GM23338 (cell line): ENCODE data around the gene FNDC10. TPM values are rescaled to one million over a fixed set of nuclear protein-coding genes. Genes with fewer than 3 reads are reported as not detected.

Experiments used
- ATAC-seq: fragments of 200-7000 bp; cut with Tn5 transposase; 3 replicates; pipeline ENCODE4 v1.9.1; 2020
- DNase-seq: peaks from one replicate; pipeline ENCODE4 v3.0.0-alpha.2; 2015; ENCODE audit warnings: low spot score
- H2AFZ ChIP-seq: fragments of 200-600 bp; sonication (generic); 2 replicates; pipeline ENCODE4 v1.8.0; 2016; ENCODE audit warnings: antibody characterized with exemption, mild to moderate bottlenecking, moderate library complexity
- H3F3A ChIP-seq: fragments of 200-600 bp; sonication (generic); replicated peaks from 2 replicates; pipeline ENCODE4 v1.8.0; 2017; ENCODE audit warnings: antibody characterized with exemption, mixed run types, low read depth
- H3K27ac ChIP-seq: fragments of 200-600 bp; sonication (generic); 2 replicates; pipeline ENCODE4 v1.6.1; 2016; ENCODE audit warnings: low read depth
- H3K27me3 ChIP-seq: fragments of 200-600 bp; sonication (generic); 2 replicates; pipeline ENCODE4 v1.8.0; 2016; ENCODE audit warnings: mild to moderate bottlenecking, mixed run types, moderate library complexity; ENCODE audit not compliant: insufficient read depth
- H3K36me3 ChIP-seq: fragments of 200-600 bp; sonication (generic); 2 replicates; pipeline ENCODE4 v1.8.0; 2016; ENCODE audit warnings: mild to moderate bottlenecking; ENCODE audit not compliant: insufficient read depth
- H3K4me1 ChIP-seq: fragments of 200-600 bp; sonication (generic); 2 replicates; pipeline ENCODE4 v1.8.0; 2016; ENCODE audit warnings: mild to moderate bottlenecking, moderate library complexity; ENCODE audit not compliant: insufficient read depth
- H3K4me2 ChIP-seq: fragments of 200-600 bp; sonication (generic); 2 replicates; pipeline ENCODE4 v1.7.1; 2017; ENCODE audit warnings: mixed run types
- H3K4me3 ChIP-seq: fragments of 200-600 bp; sonication (generic); 2 replicates; pipeline ENCODE4 v1.6.1; 2016; ENCODE audit warnings: mixed run types
- H3K79me2 ChIP-seq: fragments of 200-600 bp; sonication (generic); replicated peaks from 2 replicates; pipeline ENCODE4 v1.8.0; 2017; ENCODE audit warnings: mild to moderate bottlenecking; ENCODE audit not compliant: insufficient read depth
- H3K9me2 ChIP-seq: fragments of 200-600 bp; sonication (generic); 2 replicates; pipeline ENCODE4 v1.8.0; 2017; ENCODE audit not compliant: insufficient read depth
- H4K20me1 ChIP-seq: fragments of 200-600 bp; sonication (generic); replicated peaks from 2 replicates; pipeline ENCODE4 v1.8.0; 2017; ENCODE audit warnings: mild to moderate bottlenecking; ENCODE audit not compliant: insufficient read depth
- H3K27ac Mint-ChIP-seq: 2 replicates; pipeline ENCODE4 v1.8.0; 2020; ENCODE audit warnings: inconsistent platforms, mild to moderate bottlenecking, moderate library complexity, mixed read lengths
- H3K27me3 Mint-ChIP-seq: 3 replicates; pipeline ENCODE4 v1.8.0; 2022; ENCODE audit warnings: low read depth, mild to moderate bottlenecking, moderate library complexity, mixed read lengths, inconsistent platforms; ENCODE audit not compliant: insufficient read depth, poor library complexity
- H3K36me3 Mint-ChIP-seq: 3 replicates; pipeline ENCODE4 v1.8.0; 2021; ENCODE audit warnings: low read depth, mild to moderate bottlenecking, inconsistent platforms, moderate library complexity, mixed read lengths
- H3K4me1 Mint-ChIP-seq: 3 replicates; pipeline ENCODE4 v1.8.0; 2020; ENCODE audit warnings: mild to moderate bottlenecking, inconsistent platforms, mixed read lengths
- H3K4me3 Mint-ChIP-seq: 3 replicates; pipeline ENCODE4 v1.8.0; 2021; ENCODE audit warnings: moderate library complexity, mild to moderate bottlenecking, inconsistent platforms, mixed read lengths
- H3K9me3 Mint-ChIP-seq: 3 replicates; pipeline ENCODE4 v1.8.0; 2020; ENCODE audit warnings: moderate library complexity, mild to moderate bottlenecking, inconsistent platforms, mixed read lengths
- CREB1 ChIP-seq: fragments of 250-450 bp; sonication (Bioruptor Pico); IDR thresholded peaks from 2 replicates; pipeline ENCODE4 v1.5.0; 2020; ENCODE audit warnings: low read depth, mild to moderate bottlenecking, moderate library complexity
- CTCF ChIP-seq, 2 experiments: fragments of 200-600 bp in 1 of 2; sonication (generic) in 1 of 2; conservative IDR thresholded peaks; 2 replicates each; pipeline versions ENCODE4 v1.5.1 to v1.6.1; 2016 to 2017; ENCODE audit warnings: antibody characterized with exemption in 2 of 2, low read depth in 2 of 2, mild to moderate bottlenecking in 2 of 2, moderate library complexity in 1 of 2
- ETS1 ChIP-seq: IDR thresholded peaks from 2 replicates; pipeline ENCODE4 v1.6.1; 2016; ENCODE audit warnings: antibody characterized with exemption
- EZH2 ChIP-seq: fragments of 200-600 bp; sonication (generic); IDR thresholded peaks from one replicate; pipeline ENCODE4 v1.8.0; 2017; ENCODE audit warnings: antibody characterized with exemption, mild to moderate bottlenecking, low read depth; ENCODE audit not compliant: unreplicated experiment
- EZH2phosphoT487 ChIP-seq: fragments of 200-600 bp; sonication (generic); IDR thresholded peaks from one replicate; pipeline ENCODE4 v1.8.1; 2018; ENCODE audit warnings: antibody characterized with exemption; ENCODE audit not compliant: unreplicated experiment
- JUNB ChIP-seq: IDR thresholded peaks from one replicate; pipeline ENCODE4 v1.6.1; 2016; ENCODE audit warnings: antibody characterized with exemption; ENCODE audit not compliant: unreplicated experiment
- NANOG ChIP-seq: IDR thresholded peaks from 2 replicates; pipeline ENCODE4 v1.6.1; 2016; ENCODE audit warnings: antibody characterized with exemption, borderline replicate concordance
- POLR2AphosphoS5 ChIP-seq: IDR thresholded peaks from 2 replicates; pipeline ENCODE4 v1.6.1; 2016; ENCODE audit warnings: antibody characterized with exemption, low read depth
- STAT1 ChIP-seq: IDR thresholded peaks from one replicate; pipeline ENCODE4 v1.6.1; 2016; ENCODE audit warnings: antibody characterized with exemption; ENCODE audit not compliant: unreplicated experiment
- polyA plus RNA-seq: library from polyadenylated mRNA; unstranded; fragments of >200 nt; fragmentation: Nextera tagmentation; extraction: Ambion mirVana; gene quantifications from 2 replicates; pipeline ENCODE4 v1.2.1, GENCODE V29; 2016
- total RNA-seq: library from RNA; depleted of rRNA; stranded (reverse); fragments of >200 nt; shearing (Covaris generic); gene quantifications from 2 replicates; pipeline ENCODE4 v1.2.3, GENCODE V29; 2014
- TF ChIP-seq, protein P1 (sequence below): IDR thresholded peaks from one replicate; pipeline ENCODE4 v1.6.1; 2018; ENCODE audit warnings: antibody characterized with exemption; ENCODE audit not compliant: unreplicated experiment
- TF ChIP-seq, protein P2 (sequence below): fragments of 250-450 bp; sonication (Bioruptor Pico); IDR thresholded peaks from 2 replicates; pipeline ENCODE4 v1.5.0; 2020; ENCODE audit warnings: mild to moderate bottlenecking, moderate library complexity

The FNDC10 gene
- total and polyA plus RNA-seq, 2 experiments from 2014 or later, result 7.7 to 15.1 TPM

GRCh38 chr1:1629430-1630190, 29.7 kb upstream of the FNDC10 start (continued):
- TF ChIP-seq, protein P1, sequence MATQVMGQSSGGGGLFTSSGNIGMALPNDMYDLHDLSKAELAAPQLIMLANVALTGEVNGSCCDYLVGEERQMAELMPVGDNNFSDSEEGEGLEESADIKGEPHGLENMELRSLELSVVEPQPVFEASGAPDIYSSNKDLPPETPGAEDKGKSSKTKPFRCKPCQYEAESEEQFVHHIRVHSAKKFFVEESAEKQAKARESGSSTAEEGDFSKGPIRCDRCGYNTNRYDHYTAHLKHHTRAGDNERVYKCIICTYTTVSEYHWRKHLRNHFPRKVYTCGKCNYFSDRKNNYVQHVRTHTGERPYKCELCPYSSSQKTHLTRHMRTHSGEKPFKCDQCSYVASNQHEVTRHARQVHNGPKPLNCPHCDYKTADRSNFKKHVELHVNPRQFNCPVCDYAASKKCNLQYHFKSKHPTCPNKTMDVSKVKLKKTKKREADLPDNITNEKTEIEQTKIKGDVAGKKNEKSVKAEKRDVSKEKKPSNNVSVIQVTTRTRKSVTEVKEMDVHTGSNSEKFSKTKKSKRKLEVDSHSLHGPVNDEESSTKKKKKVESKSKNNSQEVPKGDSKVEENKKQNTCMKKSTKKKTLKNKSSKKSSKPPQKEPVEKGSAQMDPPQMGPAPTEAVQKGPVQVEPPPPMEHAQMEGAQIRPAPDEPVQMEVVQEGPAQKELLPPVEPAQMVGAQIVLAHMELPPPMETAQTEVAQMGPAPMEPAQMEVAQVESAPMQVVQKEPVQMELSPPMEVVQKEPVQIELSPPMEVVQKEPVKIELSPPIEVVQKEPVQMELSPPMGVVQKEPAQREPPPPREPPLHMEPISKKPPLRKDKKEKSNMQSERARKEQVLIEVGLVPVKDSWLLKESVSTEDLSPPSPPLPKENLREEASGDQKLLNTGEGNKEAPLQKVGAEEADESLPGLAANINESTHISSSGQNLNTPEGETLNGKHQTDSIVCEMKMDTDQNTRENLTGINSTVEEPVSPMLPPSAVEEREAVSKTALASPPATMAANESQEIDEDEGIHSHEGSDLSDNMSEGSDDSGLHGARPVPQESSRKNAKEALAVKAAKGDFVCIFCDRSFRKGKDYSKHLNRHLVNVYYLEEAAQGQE, result no peak
- no peak for TF ChIP-seq JUNB
- TF ChIP-seq ETS1, result no peak
- TF ChIP-seq EZH2, result no peak
- no peak for TF ChIP-seq CREB1 (CRISPR knock-in tag)

- H2AFZ ChIP-seq, result no peak overlapping the region
- 0 out of 2 replicates have a peak, but pooled peaks cover 3% of the 10 kb centered on the region for H3F3A ChIP-seq
- H3K4me2 ChIP-seq, result peak overlapping the region; percentile 77
- no peaks in the 10 kb centered on the region for H3K4me1 ChIP-seq
- H3K4me1 Mint-ChIP-seq, result no peaks in the 10 kb centered on the region
- peak; percentile 82 for DNase-seq
- peak overlapping the region; percentile 56 for H3K4me3 Mint-ChIP-seq
- H4K20me1 ChIP-seq, result no peaks in the 10 kb centered on the region
- H3K27me3 ChIP-seq, result peaks cover 19% of the 10 kb centered on the region
- no peaks in the 10 kb centered on the region; the same call in 2 of the 3 replicates for H3K9me3 Mint-ChIP-seq
- no peaks in the 10 kb centered on the region for H3K36me3 ChIP-seq
- H3K27ac Mint-ChIP-seq, result no peak overlapping the region
- no peaks in the 10 kb centered on the region for H3K9me2 ChIP-seq
- H3K27ac ChIP-seq, result no peak overlapping the region
- H3K27me3 Mint-ChIP-seq, result peaks cover 18% of the 10 kb centered on the region
- no peaks in the 10 kb centered on the region for H3K79me2 ChIP-seq
- no peaks in the 10 kb centered on the region for H3K36me3 Mint-ChIP-seq
- H3K4me3 ChIP-seq, result peak overlapping the region; percentile 66
- ATAC-seq, result peak; percentile 38
- TF ChIP-seq POLR2AphosphoS5 (peak; percentile 74), STAT1 (no peak), EZH2phosphoT487 (no peak), CTCF (conservative IDR thresholded peaks at IDR 0.05; ENCODE audit: low read depth in 2 of 2) (peak in 1 of 2 experiments; percentile 8; a peak in 1 of 4 replicates), NANOG (no peak)
- TF ChIP-seq, protein P2, sequence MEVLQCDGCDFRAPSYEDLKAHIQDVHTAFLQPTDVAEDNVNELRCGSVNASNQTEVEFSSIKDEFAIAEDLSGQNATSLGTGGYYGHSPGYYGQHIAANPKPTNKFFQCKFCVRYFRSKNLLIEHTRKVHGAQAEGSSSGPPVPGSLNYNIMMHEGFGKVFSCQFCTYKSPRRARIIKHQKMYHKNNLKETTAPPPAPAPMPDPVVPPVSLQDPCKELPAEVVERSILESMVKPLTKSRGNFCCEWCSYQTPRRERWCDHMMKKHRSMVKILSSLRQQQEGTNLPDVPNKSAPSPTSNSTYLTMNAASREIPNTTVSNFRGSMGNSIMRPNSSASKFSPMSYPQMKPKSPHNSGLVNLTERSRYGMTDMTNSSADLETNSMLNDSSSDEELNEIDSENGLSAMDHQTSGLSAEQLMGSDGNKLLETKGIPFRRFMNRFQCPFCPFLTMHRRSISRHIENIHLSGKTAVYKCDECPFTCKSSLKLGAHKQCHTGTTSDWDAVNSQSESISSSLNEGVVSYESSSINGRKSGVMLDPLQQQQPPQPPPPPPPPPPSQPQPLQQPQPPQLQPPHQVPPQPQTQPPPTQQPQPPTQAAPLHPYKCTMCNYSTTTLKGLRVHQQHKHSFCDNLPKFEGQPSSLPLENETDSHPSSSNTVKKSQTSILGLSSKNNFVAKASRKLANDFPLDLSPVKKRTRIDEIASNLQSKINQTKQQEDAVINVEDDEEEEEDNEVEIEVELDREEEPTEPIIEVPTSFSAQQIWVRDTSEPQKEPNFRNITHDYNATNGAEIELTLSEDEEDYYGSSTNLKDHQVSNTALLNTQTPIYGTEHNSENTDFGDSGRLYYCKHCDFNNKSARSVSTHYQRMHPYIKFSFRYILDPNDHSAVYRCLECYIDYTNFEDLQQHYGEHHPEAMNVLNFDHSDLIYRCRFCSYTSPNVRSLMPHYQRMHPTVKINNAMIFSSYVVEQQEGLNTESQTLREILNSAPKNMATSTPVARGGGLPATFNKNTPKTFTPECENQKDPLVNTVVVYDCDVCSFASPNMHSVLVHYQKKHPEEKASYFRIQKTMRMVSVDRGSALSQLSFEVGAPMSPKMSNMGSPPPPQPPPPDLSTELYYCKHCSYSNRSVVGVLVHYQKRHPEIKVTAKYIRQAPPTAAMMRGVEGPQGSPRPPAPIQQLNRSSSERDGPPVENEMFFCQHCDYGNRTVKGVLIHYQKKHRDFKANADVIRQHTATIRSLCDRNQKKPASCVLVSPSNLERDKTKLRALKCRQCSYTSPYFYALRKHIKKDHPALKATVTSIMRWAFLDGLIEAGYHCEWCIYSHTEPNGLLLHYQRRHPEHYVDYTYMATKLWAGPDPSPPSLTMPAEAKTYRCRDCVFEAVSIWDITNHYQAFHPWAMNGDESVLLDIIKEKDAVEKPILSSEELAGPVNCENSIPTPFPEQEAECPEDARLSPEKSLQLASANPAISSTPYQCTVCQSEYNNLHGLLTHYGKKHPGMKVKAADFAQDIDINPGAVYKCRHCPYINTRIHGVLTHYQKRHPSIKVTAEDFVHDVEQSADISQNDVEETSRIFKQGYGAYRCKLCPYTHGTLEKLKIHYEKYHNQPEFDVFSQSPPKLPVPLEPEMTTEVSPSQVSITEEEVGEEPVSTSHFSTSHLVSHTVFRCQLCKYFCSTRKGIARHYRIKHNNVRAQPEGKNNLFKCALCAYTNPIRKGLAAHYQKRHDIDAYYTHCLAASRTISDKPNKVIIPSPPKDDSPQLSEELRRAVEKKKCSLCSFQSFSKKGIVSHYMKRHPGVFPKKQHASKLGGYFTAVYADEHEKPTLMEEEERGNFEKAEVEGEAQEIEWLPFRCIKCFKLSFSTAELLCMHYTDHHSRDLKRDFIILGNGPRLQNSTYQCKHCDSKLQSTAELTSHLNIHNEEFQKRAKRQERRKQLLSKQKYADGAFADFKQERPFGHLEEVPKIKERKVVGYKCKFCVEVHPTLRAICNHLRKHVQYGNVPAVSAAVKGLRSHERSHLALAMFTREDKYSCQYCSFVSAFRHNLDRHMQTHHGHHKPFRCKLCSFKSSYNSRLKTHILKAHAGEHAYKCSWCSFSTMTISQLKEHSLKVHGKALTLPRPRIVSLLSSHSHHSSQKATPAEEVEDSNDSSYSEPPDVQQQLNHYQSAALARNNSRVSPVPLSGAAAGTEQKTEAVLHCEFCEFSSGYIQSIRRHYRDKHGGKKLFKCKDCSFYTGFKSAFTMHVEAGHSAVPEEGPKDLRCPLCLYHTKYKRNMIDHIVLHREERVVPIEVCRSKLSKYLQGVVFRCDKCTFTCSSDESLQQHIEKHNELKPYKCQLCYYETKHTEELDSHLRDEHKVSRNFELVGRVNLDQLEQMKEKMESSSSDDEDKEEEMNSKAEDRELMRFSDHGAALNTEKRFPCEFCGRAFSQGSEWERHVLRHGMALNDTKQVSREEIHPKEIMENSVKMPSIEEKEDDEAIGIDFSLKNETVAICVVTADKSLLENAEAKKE (CRISPR knock-in tag), result no peak
Measured at GRCh38 chr1:1628754-1629429, 29.0 kb upstream of the FNDC10 start.
